ENCODE data around the gene PLCL1.
A peak's percentile ranks its signal among the peaks of the same experiment; 100 is the strongest.

Gene PLCL1

GRCh38 chr2:198106621-198107385, 302.4 kb downstream of the PLCL1 start:
- TF ChIP-seq, protein P1, sequence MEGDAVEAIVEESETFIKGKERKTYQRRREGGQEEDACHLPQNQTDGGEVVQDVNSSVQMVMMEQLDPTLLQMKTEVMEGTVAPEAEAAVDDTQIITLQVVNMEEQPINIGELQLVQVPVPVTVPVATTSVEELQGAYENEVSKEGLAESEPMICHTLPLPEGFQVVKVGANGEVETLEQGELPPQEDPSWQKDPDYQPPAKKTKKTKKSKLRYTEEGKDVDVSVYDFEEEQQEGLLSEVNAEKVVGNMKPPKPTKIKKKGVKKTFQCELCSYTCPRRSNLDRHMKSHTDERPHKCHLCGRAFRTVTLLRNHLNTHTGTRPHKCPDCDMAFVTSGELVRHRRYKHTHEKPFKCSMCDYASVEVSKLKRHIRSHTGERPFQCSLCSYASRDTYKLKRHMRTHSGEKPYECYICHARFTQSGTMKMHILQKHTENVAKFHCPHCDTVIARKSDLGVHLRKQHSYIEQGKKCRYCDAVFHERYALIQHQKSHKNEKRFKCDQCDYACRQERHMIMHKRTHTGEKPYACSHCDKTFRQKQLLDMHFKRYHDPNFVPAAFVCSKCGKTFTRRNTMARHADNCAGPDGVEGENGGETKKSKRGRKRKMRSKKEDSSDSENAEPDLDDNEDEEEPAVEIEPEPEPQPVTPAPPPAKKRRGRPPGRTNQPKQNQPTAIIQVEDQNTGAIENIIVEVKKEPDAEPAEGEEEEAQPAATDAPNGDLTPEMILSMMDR (IDR thresholded peaks at IDR 0.05; ENCODE audit: borderline replicate concordance, insufficient read depth, low read depth, low read length), result no peak
- no peak overlapping the region for H3K4me3 ChIP-seq (ENCODE audit: low read depth, low read length)

GRCh38 chr2:198113316-198113715, 308.9 kb downstream of the PLCL1 start:
- H3K4me3 ChIP-seq (ENCODE audit: low read depth, low read length), result no peak overlapping the region
- TF ChIP-seq, protein P1 (IDR thresholded peaks at IDR 0.05; ENCODE audit: borderline replicate concordance, insufficient read depth, low read depth, low read length), result no peak

DNA sequence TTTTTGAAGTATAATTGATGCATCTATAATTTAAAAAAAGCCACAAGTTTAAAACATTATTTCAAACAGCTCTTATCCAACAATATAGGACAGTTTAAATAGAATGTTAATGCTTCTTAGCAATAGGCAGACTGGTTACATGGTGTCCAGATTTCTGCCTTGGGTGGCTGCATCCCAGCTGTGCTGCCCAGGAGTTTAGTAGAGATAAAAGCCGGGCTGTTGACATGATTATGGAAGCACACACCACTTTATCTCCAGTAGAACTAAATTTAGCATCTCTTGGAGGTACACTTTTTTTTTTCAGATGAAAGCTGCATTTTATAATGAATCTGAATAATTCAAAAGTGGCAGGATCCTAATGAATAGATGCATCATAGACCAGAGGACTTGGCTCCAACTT, 309.7 kb downstream of the PLCL1 start:
- TF ChIP-seq, protein P1 (IDR thresholded peaks at IDR 0.05; ENCODE audit: borderline replicate concordance, insufficient read depth, low read depth, low read length), result no peak
- H3K4me3 ChIP-seq (ENCODE audit: low read depth, low read length), result no peak overlapping the region

DNA sequence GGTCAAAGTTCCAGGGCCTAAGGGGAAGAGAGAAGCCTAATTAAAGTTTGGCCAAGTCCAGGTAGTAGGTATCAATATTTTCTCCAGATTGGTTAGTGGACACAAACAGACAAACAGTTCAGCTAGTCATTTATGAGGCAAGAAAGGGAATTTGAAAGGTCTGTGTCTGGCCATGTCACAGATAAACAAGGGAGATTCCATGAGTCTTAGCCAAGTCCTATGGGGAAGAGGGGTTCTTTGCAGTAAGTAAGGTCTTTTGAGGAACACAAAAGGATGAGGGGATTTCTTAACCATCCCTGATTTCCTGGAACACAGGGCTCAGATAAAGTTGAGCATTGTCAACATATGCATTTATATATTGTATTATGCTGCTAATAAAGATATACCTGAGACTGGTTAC, 310.8 kb downstream of the PLCL1 start:
- TF ChIP-seq, protein P1 (IDR thresholded peaks at IDR 0.05; ENCODE audit: borderline replicate concordance, insufficient read depth, low read depth, low read length), result no peak
- no peak overlapping the region for H3K4me3 ChIP-seq (ENCODE audit: low read depth, low read length)

GRCh38 chr2:198116756-198117155, 312.4 kb downstream of the PLCL1 start:
- no peak overlapping the region for H3K4me3 ChIP-seq (ENCODE audit: low read depth, low read length)
- TF ChIP-seq, protein P1 (IDR thresholded peaks at IDR 0.05; ENCODE audit: borderline replicate concordance, insufficient read depth, low read depth, low read length), result no peak

GRCh38 chr2:198117406-198118041, 313.1 kb downstream of the PLCL1 start:
- TF ChIP-seq, protein P1 (IDR thresholded peaks at IDR 0.05; ENCODE audit: borderline replicate concordance, insufficient read depth, low read depth, low read length), result no peak
- H3K4me3 ChIP-seq (ENCODE audit: low read depth, low read length), result no peak overlapping the region

- no peak overlapping the region for H3K4me3 ChIP-seq (ENCODE audit: low read depth, low read length)
- TF ChIP-seq, protein P1 (IDR thresholded peaks at IDR 0.05; ENCODE audit: borderline replicate concordance, insufficient read depth, low read depth, low read length), result peak; percentile 65; the same call in 1 of the 2 replicates
Observed at GRCh38 chr2:198127627-198128026, 323.2 kb downstream of the PLCL1 start.
